SK-N-SH (cell line): ENCODE data around the gene DNAH14. TPM values are rescaled to one million over a fixed set of nuclear protein-coding genes. Genes with fewer than 3 reads are reported as not detected.
"Not testable (repeated sequence)": the region's sequence is repeated elsewhere in the genome, so short reads cannot be mapped to it uniquely, and the experiment has no call there.

Source experiments
- CTCF ChIA-PET: fragments of 300-600, 350-600 bp; formaldehyde crosslinking; extraction: SDS; loops from one replicate; lab custom pipeline; 2021; lab: Yijun Ruan, JAX
- POLR2A ChIA-PET: fragments of 350-600 bp; sonication (Branson Sonifier 250); formaldehyde crosslinking; extraction: SDS; loops from one replicate; lab custom pipeline; 2020; ENCODE audit warnings: antibody characterized with exemption, inconsistent platforms; lab: Yijun Ruan, JAX
- DNase-seq: peaks from one replicate; pipeline ENCODE4 v3.0.0; 2012
- H2AFZ ChIP-seq: fragments of 200-600 bp; sonication (generic); 2 replicates; pipeline ENCODE4 v1.8.1; 2016; ENCODE audit warnings: antibody characterized with exemption, mild to moderate bottlenecking, low read depth
- H3F3A ChIP-seq: fragments of 200-600 bp; sonication (generic); replicated peaks from 2 replicates; pipeline ENCODE3; 2016; ENCODE audit warnings: antibody characterized with exemption, mild to moderate bottlenecking; ENCODE audit not compliant: insufficient read depth
- H3K27ac ChIP-seq, 2 experiments: fragments of 200-500 bp in 1 of 2; fragments of 200-600 bp in 1 of 2; sonication (Bioruptor generic) in 1 of 2; sonication (generic), shearing (Covaris generic) in 1 of 2; 2 replicates each; pipeline versions ENCODE4 v1.5.1 to v1.6.1; 2014 to 2016; ENCODE audit warnings: low read depth in 2 of 2, inconsistent platforms in 1 of 2, low read length in 1 of 2, mild to moderate bottlenecking in 1 of 2, mixed read lengths in 1 of 2
- H3K27me3 ChIP-seq: fragments of 200-600 bp; sonication (generic), shearing (Covaris generic); 2 replicates; pipeline ENCODE4 v1.6.1; 2016; ENCODE audit warnings: mixed run types; ENCODE audit not compliant: insufficient read depth
- H3K36me3 ChIP-seq, 2 experiments: fragments of 200-500 bp in 1 of 2; fragments of 200-600 bp in 1 of 2; sonication (Bioruptor generic) in 1 of 2; sonication (generic) in 1 of 2; replicated peaks in 1 of 2; 2 replicates each; pipeline versions ENCODE3 to v1.5.1; 2014 to 2016; ENCODE audit warnings: low read length in 1 of 2, mild to moderate bottlenecking in 1 of 2; ENCODE audit not compliant: insufficient read depth in 2 of 2, control insufficient read depth in 1 of 2
- H3K4me1 ChIP-seq, 2 experiments: fragments of 200-500 bp in 1 of 2; fragments of 200-600 bp in 1 of 2; sonication (Bioruptor generic) in 1 of 2; sonication (generic), shearing (Covaris generic) in 1 of 2; 2 replicates each; pipeline versions ENCODE4 v1.5.1 to v1.6.1; 2014 to 2016; ENCODE audit warnings: low read depth in 1 of 2, low read length in 1 of 2, mixed run types in 1 of 2; ENCODE audit not compliant: insufficient read depth in 2 of 2, control insufficient read depth in 1 of 2
- H3K4me2 ChIP-seq: fragments of 200-600 bp; sonication (generic), shearing (Covaris generic); 2 replicates; pipeline ENCODE4 v1.6.1; 2017; ENCODE audit warnings: mixed run types
- H3K4me3 ChIP-seq, 2 experiments: fragments of 200-500 bp in 1 of 2; fragments of 200-600 bp in 1 of 2; sonication (Bioruptor generic) in 1 of 2; sonication (generic), shearing (Covaris generic) in 1 of 2; 2 replicates each; pipeline versions ENCODE4 v1.5.1 to v1.8.1; 2014 to 2016; ENCODE audit warnings: low read depth in 2 of 2, inconsistent platforms in 1 of 2, low read length in 1 of 2, mild to moderate bottlenecking in 1 of 2, mixed read lengths in 1 of 2, moderate library complexity in 1 of 2
- H3K79me2 ChIP-seq: fragments of 200-600 bp; sonication (generic); 2 replicates; pipeline ENCODE4 v1.8.1; 2017; ENCODE audit warnings: mild to moderate bottlenecking; ENCODE audit not compliant: insufficient read depth
- H3K9ac ChIP-seq: fragments of 200-600 bp; sonication (generic); 2 replicates; pipeline ENCODE4 v1.6.1; 2017; ENCODE audit warnings: mixed run types
- H3K9me2 ChIP-seq: fragments of 200-600 bp; sonication (generic); 2 replicates; pipeline ENCODE4 v1.6.1; 2017; ENCODE audit warnings: mixed run types
- H3K9me3 ChIP-seq: fragments of 200-600 bp; sonication (generic); 2 replicates; pipeline ENCODE4 v1.6.1; 2017; ENCODE audit warnings: mixed run types, mild to moderate bottlenecking, moderate library complexity
- H4K20me1 ChIP-seq: fragments of 200-600 bp; sonication (generic); 2 replicates; pipeline ENCODE4 v1.6.1; 2017; ENCODE audit warnings: mild to moderate bottlenecking, mixed run types; ENCODE audit not compliant: insufficient read depth
- CHD2 ChIP-seq: fragments of 150-350 bp; IDR thresholded peaks from 2 replicates; pipeline ENCODE4 v1.6.1; 2018; ENCODE audit warnings: low read length; ENCODE audit not compliant: partially characterized antibody
- CTCF ChIP-seq: fragments of 200-600 bp; sonication (generic); IDR thresholded peaks from 2 replicates; pipeline ENCODE4 v1.6.1; 2017; ENCODE audit warnings: antibody characterized with exemption, mild to moderate bottlenecking, moderate library complexity
- ELF1 ChIP-seq: IDR thresholded peaks from 2 replicates; pipeline ENCODE4 v1.4.0; 2012
- EP300 ChIP-seq, 2 experiments: IDR thresholded peaks; 2 replicates each; pipeline versions ENCODE4 v1.4.0 to v1.6.1; 2012; ENCODE audit warnings: borderline replicate concordance in 1 of 2, low read depth in 1 of 2, low read length in 1 of 2
- EZH2phosphoT487 ChIP-seq: fragments of 200-600 bp; sonication (generic); IDR thresholded peaks from 2 replicates; pipeline ENCODE4 v1.6.1; 2017; ENCODE audit warnings: low read depth, mixed run types, mild to moderate bottlenecking, antibody characterized with exemption, moderate library complexity, borderline replicate concordance
- RAD21 ChIP-seq: IDR thresholded peaks from 2 replicates; pipeline ENCODE4 v1.6.1; 2012; ENCODE audit warnings: mild to moderate bottlenecking, low read length
- SMC3 ChIP-seq: IDR thresholded peaks from 2 replicates; pipeline ENCODE4 v1.6.1; 2012; ENCODE audit warnings: low read depth, low read length, improper control_type of control experiment
- TAF1 ChIP-seq: IDR thresholded peaks from 2 replicates; pipeline ENCODE4 v1.6.1; 2012; ENCODE audit warnings: low read depth, mild to moderate bottlenecking, low read length, moderate library complexity, borderline replicate concordance
- TCF12 ChIP-seq: IDR thresholded peaks from 2 replicates; pipeline ENCODE4 v1.4.0; 2012
- WGBS: methylation state at CpG from one replicate; pipeline ENCODE4 v1.1.6; 2017; ENCODE audit warnings: low lambda C conversion rate; 5-methylcytosine and 5-hydroxymethylcytosine counted together
- polyA plus RNA-seq, 3 experiments: library from polyadenylated mRNA; depleted of rRNA; stranded (reverse); fragments of >200 nt; gene quantifications; 2 replicates each; pipeline ENCODE4 v1.2.3, GENCODE V29; 2012

DNAH14 gene
- polyA plus RNA-seq, 1 of the 3 experiments (the other 2 are of a cell fraction): 8.0 TPM

DNA sequence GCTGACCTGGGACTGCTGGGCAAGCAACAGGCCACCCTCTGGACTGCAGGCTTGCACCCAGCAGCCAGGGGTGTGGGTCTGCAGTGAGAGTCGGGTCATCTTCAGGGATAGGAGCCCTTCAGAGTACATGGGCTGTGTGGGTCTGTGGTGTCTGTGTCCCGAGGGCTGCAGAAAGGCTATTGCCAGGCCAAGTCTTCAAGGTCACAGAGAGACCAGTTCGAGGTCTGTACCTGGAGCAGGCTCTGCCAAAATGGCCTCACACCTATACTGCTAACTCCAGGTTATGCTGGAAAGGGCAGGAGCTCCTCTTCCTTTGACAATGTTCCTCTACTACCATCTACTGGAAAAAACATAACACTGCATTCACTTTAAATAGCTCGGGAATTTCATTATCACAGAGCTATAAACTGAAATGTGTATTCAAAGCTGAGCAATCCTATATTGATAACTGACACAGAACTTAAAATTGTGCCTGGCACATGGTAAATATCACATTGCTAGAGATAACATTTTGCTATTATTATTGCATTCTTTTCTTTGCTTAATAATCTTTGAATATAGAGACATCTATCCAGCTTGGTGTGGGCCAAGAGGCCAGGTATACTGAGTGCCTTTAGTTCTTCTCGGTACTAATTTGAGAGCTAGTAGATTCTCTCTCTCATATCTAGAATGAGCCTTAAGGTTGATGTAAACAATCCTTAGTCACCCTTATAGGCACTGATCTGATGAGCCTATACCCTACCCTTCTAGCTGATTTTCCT is 6.9 kb upstream of the DNAH14 start:
- H3F3A ChIP-seq: no peaks in the 10 kb centered on the region
- no peaks in the 10 kb centered on the region for H3K9me2 ChIP-seq
- no peaks in the 10 kb centered on the region for H4K20me1 ChIP-seq
- H3K4me3 ChIP-seq: peak overlapping the region in 1 of 2 experiments; percentile 35; a peak in 1 of 4 replicates
- peak; percentile 61 for DNase-seq
- no peak overlapping the region for H3K9ac ChIP-seq
- no peaks in the 10 kb centered on the region for H3K79me2 ChIP-seq
- no peaks in the 10 kb centered on the region for H3K9me3 ChIP-seq
- WGBS: 9% methylated on average over 4 of the region's 5 CpGs
- no peak overlapping the region for H3K4me2 ChIP-seq
- POLR2A ChIA-PET: no interaction called here
- CTCF ChIA-PET: interaction anchor here (0.5 to 6.5 kb wide), 68 partner anchors 8 to 1239 kb away, joined by 3 to 124 read pairs (median 4); no protein-coding TSS in a partner anchor
- H3K27me3 ChIP-seq: no peaks in the 10 kb centered on the region
- no peaks in the 10 kb centered on the region; a peak in 1 of 4 replicates for H3K4me1 ChIP-seq
- no peaks in the 10 kb centered on the region for H3K36me3 ChIP-seq
- H3K27ac ChIP-seq: no peak overlapping the region
- peak; percentile 86 for TF ChIP-seq CTCF
- TF ChIP-seq TCF12: no peak
- TF ChIP-seq CHD2: no peak
- no peak for TF ChIP-seq TAF1
- TF ChIP-seq RAD21: peak; percentile 91
- TF ChIP-seq EZH2phosphoT487: no peak
- TF ChIP-seq ELF1: no peak
- peak; percentile 69 for TF ChIP-seq SMC3
- TF ChIP-seq EP300 (IDR thresholded peaks at IDR 0.05; ENCODE audit: borderline replicate concordance in 1 of 2, low read depth in 1 of 2, low read length in 1 of 2): no peak
- no peak overlapping the region for H2AFZ ChIP-seq

GRCh38 chr1:224923726-224924125 is 5.7 kb upstream of the DNAH14 start:
- 72% methylated on average over 4 of the region's 4 CpGs for WGBS
- CTCF ChIA-PET: interaction anchor here (1.0 to 6.5 kb wide), 4 partner anchors 44 to 467 kb away, joined by 3 to 124 read pairs (median 6); no protein-coding TSS in a partner anchor
- Histone ChIP-seq H3K4me3 (no peak overlapping the region), H3K9ac (no peak overlapping the region), H3F3A (peaks cover 6% of the 10 kb centered on the region), H3K27ac (no peak overlapping the region), H3K79me2 (no peaks in the 10 kb centered on the region), H3K27me3 (no peaks in the 10 kb centered on the region), H3K9me2 (no peaks in the 10 kb centered on the region), H3K4me2 (no peak overlapping the region), H2AFZ (no peak overlapping the region), H4K20me1 (no peaks in the 10 kb centered on the region), H3K9me3 (no peaks in the 10 kb centered on the region), H3K4me1 (no peaks in the 10 kb centered on the region; a peak in 1 of 4 replicates), H3K36me3 (no peaks in the 10 kb centered on the region)
- TF ChIP-seq EZH2phosphoT487 (no peak), EP300 (IDR thresholded peaks at IDR 0.05; ENCODE audit: borderline replicate concordance in 1 of 2, low read depth in 1 of 2, low read length in 1 of 2) (no peak), ELF1 (no peak)
- no peak for DNase-seq
- POLR2A ChIA-PET: no interaction called here

DNA sequence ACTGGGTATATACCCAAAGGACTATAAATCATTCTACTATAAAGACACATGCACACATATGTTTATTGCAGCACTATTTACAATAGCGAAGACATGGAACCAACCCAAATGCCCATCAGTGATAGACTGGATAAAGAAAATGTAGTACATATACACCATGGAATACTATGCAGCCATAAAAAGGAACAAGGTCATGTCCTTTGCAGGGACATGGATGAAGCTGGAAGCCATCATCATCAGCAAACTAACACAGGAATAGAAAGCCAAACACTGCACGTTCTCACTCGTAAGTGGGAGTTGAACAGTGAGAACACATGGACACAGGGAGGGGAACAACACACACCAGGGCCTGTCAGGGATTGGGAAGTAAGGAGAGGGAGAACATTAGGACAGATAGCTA is 1.8 kb upstream of the DNAH14 start:
- POLR2A ChIA-PET, H3K4me3 ChIP-seq, H2AFZ ChIP-seq, DNase-seq, H4K20me1 ChIP-seq, H3K4me1 ChIP-seq, H3K9me2 ChIP-seq, H3K9me3 ChIP-seq, H3K27ac ChIP-seq, H3K4me2 ChIP-seq, H3K27me3 ChIP-seq, H3K9ac ChIP-seq: not testable (repeated sequence)
- Histone ChIP-seq H3F3A (peaks cover 11% of the 10 kb centered on the region), H3K79me2 (peaks cover 21% of the 10 kb centered on the region; the same call in 1 of the 2 replicates), H3K36me3 (peaks cover 0 to 11% of the 10 kb centered on the region in 2 experiments)
- CTCF ChIA-PET: interaction anchor here (1.0 kb wide), 1 partner anchor 414 kb away, joined by 4 read pairs; no protein-coding TSS in a partner anchor
- WGBS: 96% methylated on average over 3 of the region's 3 CpGs
